WTC11 (cell line): Measurements from ENCODE around the gene CENPQ.
A peak's percentile ranks its signal among the peaks of the same experiment; 100 is the strongest.

Experiments used
- AFF4 ChIP-seq: sonication (generic); formaldehyde crosslinking; IDR thresholded peaks from 2 replicates; pipeline ENCODE4 v1.8.1; 2023; ENCODE audit warnings: mild to moderate bottlenecking, missing genetic modification reagents, borderline replicate concordance
- CREB1 ChIP-seq: sonication (generic); formaldehyde crosslinking; IDR thresholded peaks from 2 replicates; pipeline ENCODE4 v1.8.0; 2023; ENCODE audit warnings: mild to moderate bottlenecking, missing genetic modification reagents
- CTCF ChIP-seq: fragments of 200-600 bp; IDR thresholded peaks from 2 replicates; pipeline ENCODE4 v1.8.0; 2022; ENCODE audit warnings: antibody characterized with exemption
- E2F1 ChIP-seq: sonication (generic); formaldehyde crosslinking; IDR thresholded peaks from 2 replicates; pipeline ENCODE4 v1.8.0; 2022; ENCODE audit warnings: mild to moderate bottlenecking, missing genetic modification reagents
- FOXJ3 ChIP-seq: sonication (generic); formaldehyde crosslinking; IDR thresholded peaks from 2 replicates; pipeline ENCODE4 v1.9.0; 2021; ENCODE audit warnings: missing genetic modification reagents, mild to moderate bottlenecking, borderline replicate concordance
- HMGA2 ChIP-seq: fragments of 250-450 bp; sonication (Bioruptor Pico); IDR thresholded peaks from 2 replicates; pipeline ENCODE4 v1.4.0; 2021; ENCODE audit warnings: mild to moderate bottlenecking, moderate library complexity
- NR2C2 ChIP-seq: sonication (generic); formaldehyde crosslinking; IDR thresholded peaks from 2 replicates; pipeline ENCODE4 v1.8.0; 2022; ENCODE audit warnings: mild to moderate bottlenecking, missing genetic modification reagents
- TCF7 ChIP-seq: sonication (generic); formaldehyde crosslinking; IDR thresholded peaks from 2 replicates; pipeline ENCODE4 v1.8.0; 2022; ENCODE audit warnings: mild to moderate bottlenecking, low read depth, missing genetic modification reagents, moderate library complexity
- TP53 ChIP-seq: sonication (generic); formaldehyde crosslinking; IDR thresholded peaks from 2 replicates; pipeline ENCODE4 v1.8.1; 2023; ENCODE audit warnings: mild to moderate bottlenecking, missing genetic modification reagents
- USF1 ChIP-seq: sonication (generic); formaldehyde crosslinking; IDR thresholded peaks from 2 replicates; pipeline ENCODE4 v1.8.0; 2022; ENCODE audit warnings: mild to moderate bottlenecking, missing genetic modification reagents
- USF2 ChIP-seq: sonication (generic); formaldehyde crosslinking; IDR thresholded peaks from 2 replicates; pipeline ENCODE4 v1.8.1; 2023; ENCODE audit warnings: mild to moderate bottlenecking, missing genetic modification reagents, moderate library complexity
- ZBTB43 ChIP-seq: sonication (generic); formaldehyde crosslinking; IDR thresholded peaks from 2 replicates; pipeline ENCODE4 v1.8.1; 2023; ENCODE audit warnings: mild to moderate bottlenecking, missing genetic modification reagents

- TF ChIP-seq NR2C2 (CRISPR knock-in tag) (no peak), FOXJ3 (CRISPR knock-in tag) (no peak), USF2 (CRISPR knock-in tag) (no peak), CTCF (no peak), TCF7 (CRISPR knock-in tag) (no peak), USF1 (no peak), ZBTB43 (CRISPR knock-in tag) (no peak), HMGA2 (CRISPR knock-in tag) (no peak), AFF4 (CRISPR knock-in tag) (no peak), TP53 (CRISPR knock-in tag) (no peak), E2F1 (CRISPR knock-in tag) (no peak), CREB1 (peak; percentile 69; the same call in 1 of the 2 replicates)
Measured at GRCh38 chr6:49462927-49463611, at the start of gene CENPQ, which contains the start of gene MMUT.
